Ascending aorta (tissue), 2 donors: Measurements from ENCODE around the gene ITGA8. TPM values are rescaled to one million over a fixed set of nuclear protein-coding genes. Genes with fewer than 3 reads are reported as not detected.

Experiments
- DNase-seq, 2 donors: peaks; one replicate each; pipeline ENCODE4 v3.0.0-alpha.2; 2019; ENCODE audit warnings: low spot score in 2 of 2
- H3K27ac ChIP-seq, 2 donors: fragments of 200-600 bp; sonication (generic); one replicate each; pipeline ENCODE4 v1.5.1; 2016 to 2017; ENCODE audit warnings: mild to moderate bottlenecking in 1 of 2
- H3K27me3 ChIP-seq: fragments of 200-600 bp; sonication (generic); one replicate; pipeline ENCODE4 v1.5.1; 2017
- H3K36me3 ChIP-seq, 2 donors: fragments of 200-600 bp; sonication (generic); one replicate each; pipeline ENCODE4 v1.5.1; 2016
- H3K4me1 ChIP-seq, 2 donors: fragments of 200-600 bp; sonication (generic); one replicate each; pipeline ENCODE4 v1.5.1; 2016 to 2017; ENCODE audit warnings: mild to moderate bottlenecking in 1 of 2
- H3K4me3 ChIP-seq, 2 donors: fragments of 200-600 bp; sonication (generic); one replicate each; pipeline ENCODE4 v1.5.1; 2016 to 2017; ENCODE audit warnings: mild to moderate bottlenecking in 1 of 2
- H3K9me3 ChIP-seq, 2 donors: fragments of 200-600 bp; sonication (generic); one replicate each; pipeline ENCODE4 v1.5.1; 2016
- intact Hi-C: fragments of 100-400 bp; cut with DNase I; formaldehyde crosslinking; loops from one replicate; pipeline ENCODE4 v1.15.1; 2023
- total RNA-seq: library from RNA; depleted of rRNA; stranded (reverse); fragments of >200 nt; gene quantifications from one replicate; pipeline ENCODE4 v1.1.0, GENCODE V29; 2016
- TF ChIP-seq, protein P1 (sequence below), 3 experiments: fragments of 200-600 bp in 2 of 3; fragments of 450-650 bp in 1 of 3; sonication (generic) in 2 of 3; IDR thresholded peaks; one replicate each; pipeline ENCODE4 v1.5.1; 2016 to 2019; ENCODE audit warnings: antibody characterized with exemption in 3 of 3, mild to moderate bottlenecking in 1 of 3, moderate library complexity in 1 of 3

Gene ITGA8
- total RNA-seq, 1 donor from 2014 or later = 231 TPM

- peaks cover 4 to 48% of the 10 kb centered on the region in 2 donors for H3K4me1 ChIP-seq
- no peaks in the 10 kb centered on the region for H3K27me3 ChIP-seq
- no peak for DNase-seq
- H3K36me3 ChIP-seq = peaks cover 33 to 54% of the 10 kb centered on the region in 2 donors
- intact Hi-C loops = loop anchor here (10.0 kb wide), 1 partner anchor 192 kb away; no protein-coding TSS in a partner anchor
- TF ChIP-seq, protein P1, sequence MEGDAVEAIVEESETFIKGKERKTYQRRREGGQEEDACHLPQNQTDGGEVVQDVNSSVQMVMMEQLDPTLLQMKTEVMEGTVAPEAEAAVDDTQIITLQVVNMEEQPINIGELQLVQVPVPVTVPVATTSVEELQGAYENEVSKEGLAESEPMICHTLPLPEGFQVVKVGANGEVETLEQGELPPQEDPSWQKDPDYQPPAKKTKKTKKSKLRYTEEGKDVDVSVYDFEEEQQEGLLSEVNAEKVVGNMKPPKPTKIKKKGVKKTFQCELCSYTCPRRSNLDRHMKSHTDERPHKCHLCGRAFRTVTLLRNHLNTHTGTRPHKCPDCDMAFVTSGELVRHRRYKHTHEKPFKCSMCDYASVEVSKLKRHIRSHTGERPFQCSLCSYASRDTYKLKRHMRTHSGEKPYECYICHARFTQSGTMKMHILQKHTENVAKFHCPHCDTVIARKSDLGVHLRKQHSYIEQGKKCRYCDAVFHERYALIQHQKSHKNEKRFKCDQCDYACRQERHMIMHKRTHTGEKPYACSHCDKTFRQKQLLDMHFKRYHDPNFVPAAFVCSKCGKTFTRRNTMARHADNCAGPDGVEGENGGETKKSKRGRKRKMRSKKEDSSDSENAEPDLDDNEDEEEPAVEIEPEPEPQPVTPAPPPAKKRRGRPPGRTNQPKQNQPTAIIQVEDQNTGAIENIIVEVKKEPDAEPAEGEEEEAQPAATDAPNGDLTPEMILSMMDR (IDR thresholded peaks at IDR 0.05) = no peak
- H3K9me3 ChIP-seq = no peaks in the 10 kb centered on the region
- no peak overlapping the region for H3K4me3 ChIP-seq
- H3K27ac ChIP-seq = peak overlapping the region; percentile 76 to 77
Measured at GRCh38 chr10:15626937-15627336, 92.8 kb downstream of the ITGA8 start.

DNA sequence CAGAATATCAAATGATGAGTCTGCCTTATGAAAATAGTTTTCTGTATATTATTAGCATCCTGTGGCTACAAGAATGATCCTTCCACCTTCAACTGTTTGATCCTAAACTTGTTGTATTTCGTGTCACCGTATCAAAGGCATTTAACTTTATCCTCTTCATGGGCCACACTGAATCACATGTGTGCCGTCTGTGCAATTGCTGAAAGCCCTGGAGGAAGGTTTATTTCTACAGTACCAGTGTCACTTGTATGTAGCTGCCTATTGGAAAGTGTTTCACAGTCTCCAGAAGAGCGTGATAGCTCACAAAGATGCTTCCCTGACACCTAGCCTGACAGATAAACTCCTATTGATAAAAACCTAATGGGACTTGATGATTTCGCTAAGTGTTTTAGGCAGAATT, 94.5 kb downstream of the ITGA8 start:
- no peaks in the 10 kb centered on the region for H3K27me3 ChIP-seq
- peaks cover 6 to 61% of the 10 kb centered on the region in 2 donors for H3K4me1 ChIP-seq
- no peak overlapping the region for H3K4me3 ChIP-seq
- H3K27ac ChIP-seq = peak overlapping the region; percentile 76 to 77
- intact Hi-C loops = loop anchor here (10.0 kb wide), 1 partner anchor 190 kb away; no protein-coding TSS in a partner anchor
- no peak for DNase-seq
- no peaks in the 10 kb centered on the region for H3K9me3 ChIP-seq
- TF ChIP-seq, protein P1 (IDR thresholded peaks at IDR 0.05) = no peak
- peaks cover 26 to 37% of the 10 kb centered on the region in 2 donors for H3K36me3 ChIP-seq

GRCh38 chr10:15624401-15625196, 95.1 kb downstream of the ITGA8 start:
- Histone ChIP-seq H3K4me3 (no peak overlapping the region), H3K9me3 (no peaks in the 10 kb centered on the region), H3K27me3 (no peaks in the 10 kb centered on the region), H3K27ac (peak overlapping the region; percentile 76 to 77), H3K4me1 (peaks cover 6 to 66% of the 10 kb centered on the region in 2 donors), H3K36me3 (peaks cover 20 to 31% of the 10 kb centered on the region in 2 donors)
- TF ChIP-seq, protein P1 (IDR thresholded peaks at IDR 0.05) = no peak
- DNase-seq = peak; percentile 23 to 72
- intact Hi-C loops = loop anchor here (10.0 kb wide), 1 partner anchor 190 kb away; no protein-coding TSS in a partner anchor

GRCh38 chr10:15620836-15621515, 98.7 kb downstream of the ITGA8 start:
- Histone ChIP-seq H3K4me1 (peaks cover 10 to 60% of the 10 kb centered on the region in 2 donors), H3K27ac (peak overlapping the region; percentile 76 to 77), H3K36me3 (peaks cover 12 to 22% of the 10 kb centered on the region in 2 donors), H3K9me3 (no peaks in the 10 kb centered on the region), H3K27me3 (no peaks in the 10 kb centered on the region), H3K4me3 (no peak overlapping the region)
- intact Hi-C loops = loop anchor here (10.0 kb wide), 1 partner anchor 186 kb away; no protein-coding TSS in a partner anchor
- no peak for DNase-seq
- TF ChIP-seq, protein P1 (IDR thresholded peaks at IDR 0.05) = no peak

DNA sequence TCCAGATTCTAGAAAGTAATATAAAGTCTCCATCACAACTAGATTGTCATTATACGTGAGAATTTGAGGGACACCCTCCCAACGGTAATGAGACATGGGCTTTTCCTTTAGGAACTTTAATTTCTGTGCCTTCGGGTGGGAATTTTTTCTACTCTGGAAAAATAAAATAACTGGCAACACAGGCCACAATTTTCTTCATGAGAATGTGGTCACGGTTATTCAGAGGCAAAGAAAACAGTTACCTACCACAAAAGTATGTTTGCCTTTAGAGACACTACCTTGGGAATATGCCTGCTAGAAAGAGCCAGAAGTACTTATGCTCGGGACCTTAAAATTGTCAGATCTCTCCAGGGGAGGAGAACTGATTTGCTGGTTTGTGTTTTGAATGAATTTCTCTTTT, 99.4 kb downstream of the ITGA8 start:
- Histone ChIP-seq H3K4me3 (no peak overlapping the region), H3K27ac (peak overlapping the region; percentile 76 to 77), H3K27me3 (no peaks in the 10 kb centered on the region), H3K4me1 (peaks cover 10 to 60% of the 10 kb centered on the region in 2 donors), H3K36me3 (peaks cover 12 to 23% of the 10 kb centered on the region in 2 donors), H3K9me3 (no peaks in the 10 kb centered on the region)
- TF ChIP-seq, protein P1 (IDR thresholded peaks at IDR 0.05) = no peak
- intact Hi-C loops = loop anchor here (10.0 kb wide), 1 partner anchor 186 kb away; no protein-coding TSS in a partner anchor
- DNase-seq = no peak
